Colonic mucosa (tissue), 4 donors: ENCODE data around the gene RBM23. TPM values are rescaled to one million over a fixed set of nuclear protein-coding genes. Genes with fewer than 3 reads are reported as not detected.

ENCODE experiments used
- DNase-seq: peaks from one replicate; pipeline ENCODE4 v3.0.0-alpha.2; 2020
- H3K27ac ChIP-seq: fragments of 200-600 bp; one replicate; pipeline ENCODE4 v1.8.0; 2021
- H3K27me3 ChIP-seq: fragments of 200-600 bp; one replicate; pipeline ENCODE4 v1.8.0; 2021
- H3K36me3 ChIP-seq: fragments of 200-600 bp; one replicate; pipeline ENCODE4 v1.8.0; 2021
- H3K4me1 ChIP-seq: fragments of 200-600 bp; one replicate; pipeline ENCODE4 v1.8.0; 2021; ENCODE audit warnings: mild to moderate bottlenecking
- H3K4me3 ChIP-seq: fragments of 200-600 bp; one replicate; pipeline ENCODE4 v1.8.0; 2021
- H3K9ac ChIP-seq, 2 donors: one replicate each; pipeline ENCODE4 v1.7.0; 2013; ENCODE audit warnings: control low read depth in 2 of 2, low read depth in 2 of 2, low read length in 2 of 2
- H3K9me3 ChIP-seq: fragments of 200-600 bp; one replicate; pipeline ENCODE4 v1.8.0; 2021
- CTCF ChIP-seq: fragments of 200-600 bp; IDR thresholded peaks from one replicate; pipeline ENCODE4 v1.8.0; 2022; ENCODE audit warnings: antibody characterized with exemption, mild to moderate bottlenecking
- intact Hi-C: fragments of 100-400 bp; cut with DNase I; formaldehyde crosslinking; loops from one replicate; pipeline ENCODE4 v1.14.1; 2022
- total RNA-seq, 2 donors: library from RNA; stranded (reverse); fragmentation: NEBNext Ultra II Directional in 1 of 2; extraction: Animal tissue kit (Norgen Biotek cat#: 25700) in 1 of 2; gene quantifications; one replicate each; pipeline ENCODE4 v1.2.1, GENCODE V29; 2021
- donor health status: healthy.
- donor health status: DM: no; HTN: no; CAD: no.
- donor health status: DM: no; HTN: no; CAD: no.

Gene RBM23
- total RNA-seq, 2 donors from 2014 or later, result 66.8 to 67.7 TPM

GRCh38 chr14:22887990-22888378, 31.0 kb downstream of the RBM23 start:
- H3K9me3 ChIP-seq, result no peaks in the 10 kb centered on the region
- TF ChIP-seq CTCF, result no peak
- no peaks in the 10 kb centered on the region for H3K36me3 ChIP-seq
- peak overlapping the region; percentile 53 for H3K4me3 ChIP-seq
- intact Hi-C loops, result no loop called here
- peak overlapping the region; percentile 47 to 74 for H3K9ac ChIP-seq
- H3K27me3 ChIP-seq, result no peaks in the 10 kb centered on the region
- peaks cover 3% of the 10 kb centered on the region for H3K4me1 ChIP-seq
- H3K27ac ChIP-seq, result peak overlapping the region; percentile 82
- DNase-seq, result no peak

GRCh38 chr14:22887260-22887989, 31.5 kb downstream of the RBM23 start:
- Histone ChIP-seq H3K4me1 (peaks cover 3% of the 10 kb centered on the region), H3K4me3 (peak overlapping the region; percentile 53), H3K36me3 (no peaks in the 10 kb centered on the region), H3K27ac (peak overlapping the region; percentile 82), H3K9me3 (no peaks in the 10 kb centered on the region), H3K27me3 (no peaks in the 10 kb centered on the region), H3K9ac (peak overlapping the region in 1 of 2 donors; percentile 74)
- no peak for TF ChIP-seq CTCF
- intact Hi-C loops, result no loop called here
- DNase-seq, result peak; percentile 77

- intact Hi-C loops, result no loop called here
- no peaks in the 10 kb centered on the region for H3K27me3 ChIP-seq
- H3K27ac ChIP-seq, result peak overlapping the region; percentile 82
- H3K4me3 ChIP-seq, result peak overlapping the region; percentile 53
- no peak for TF ChIP-seq CTCF
- H3K4me1 ChIP-seq, result peaks cover 3% of the 10 kb centered on the region
- H3K9me3 ChIP-seq, result no peaks in the 10 kb centered on the region
- peak; percentile 88 for DNase-seq
- H3K9ac ChIP-seq, result peak overlapping the region; percentile 47 to 74
- no peaks in the 10 kb centered on the region for H3K36me3 ChIP-seq
Observed at GRCh38 chr14:22886500-22887259, 32.3 kb downstream of the RBM23 start.

- intact Hi-C loops, result no loop called here
- no peak for TF ChIP-seq CTCF
- Histone ChIP-seq H3K36me3 (no peaks in the 10 kb centered on the region), H3K4me3 (peak overlapping the region; percentile 53), H3K27me3 (no peaks in the 10 kb centered on the region), H3K4me1 (peaks cover 3% of the 10 kb centered on the region), H3K27ac (peak overlapping the region; percentile 82), H3K9ac (peak overlapping the region in 1 of 2 donors; percentile 74), H3K9me3 (no peaks in the 10 kb centered on the region)
- no peak for DNase-seq
Observed at GRCh38 chr14:22885975-22886374, 33.0 kb downstream of the RBM23 start.

GRCh38 chr14:22884738-22885523, 34.0 kb downstream of the RBM23 start:
- no peak overlapping the region for H3K9ac ChIP-seq
- H3K27me3 ChIP-seq, result no peaks in the 10 kb centered on the region
- intact Hi-C loops, result no loop called here
- DNase-seq, result no peak
- TF ChIP-seq CTCF, result no peak
- peaks cover 3% of the 10 kb centered on the region for H3K4me1 ChIP-seq
- H3K27ac ChIP-seq, result no peak overlapping the region
- no peaks in the 10 kb centered on the region for H3K36me3 ChIP-seq
- no peaks in the 10 kb centered on the region for H3K9me3 ChIP-seq
- H3K4me3 ChIP-seq, result no peak overlapping the region
